ENCODE results near the gene C1orf174. TPM values are rescaled to one million over a fixed set of nuclear protein-coding genes. Genes with fewer than 3 reads are reported as not detected.

Gene C1orf174
- total RNA-seq, 2 donors from 2014 or later, result 14.8 to 15.6 TPM

GRCh38 chr1:3879787-3880428 is 20.2 kb downstream of the C1orf174 start:
- 53 to 69% methylated on average over 4 to 9 of the region's 9 CpGs for WGBS, 2 donors
- DNase-seq (no peak), ATAC-seq (peak; percentile 59)
- Histone ChIP-seq H3K27me3 (no peaks in the 10 kb centered on the region), H3K9me3 (no peaks in the 10 kb centered on the region), H3K27ac (peak overlapping the region in 2 of 4 donors; percentile 52 to 59), H3K4me3 (no peak overlapping the region), H3K4me1 (no peaks in the 10 kb centered on the region), H3K36me3 (replicated peaks in 1 of 2; ENCODE audit: insufficient read depth in 1 of 2, low read depth in 2 of 2) (no peaks in the 10 kb centered on the region)
- TF ChIP-seq POLR2A (IDR thresholded peaks at IDR 0.05) (peak in 1 of 3 donors; percentile 10), CTCF (IDR thresholded peaks at IDR 0.05) (no peak)
- intact Hi-C loops (cut with DNase I), result no loop called here

GRCh38 chr1:3879099-3879498 is 21.0 kb downstream of the C1orf174 start:
- H3K27ac ChIP-seq, result peak overlapping the region in 2 of 4 donors; percentile 52 to 59
- no peaks in the 10 kb centered on the region for H3K4me1 ChIP-seq
- no peak overlapping the region for H3K4me3 ChIP-seq
- no peak for TF ChIP-seq POLR2A (IDR thresholded peaks at IDR 0.05)
- TF ChIP-seq CTCF (IDR thresholded peaks at IDR 0.05), result no peak
- H3K27me3 ChIP-seq, result no peaks in the 10 kb centered on the region
- DNase-seq (no peak), ATAC-seq (no peak)
- no peaks in the 10 kb centered on the region for H3K9me3 ChIP-seq
- intact Hi-C loops (cut with DNase I), result no loop called here
- peaks cover 0 to 2% of the 10 kb centered on the region in 2 donors for H3K36me3 ChIP-seq (replicated peaks in 1 of 2; ENCODE audit: insufficient read depth in 1 of 2, low read depth in 2 of 2)
- WGBS, 2 donors, result 98% methylated on average over 7 of the region's 7 CpGs

GRCh38 chr1:3876716-3877115 is 23.4 kb downstream of the C1orf174 start:
- intact Hi-C loops (cut with DNase I), result no loop called here
- TF ChIP-seq POLR2A (IDR thresholded peaks at IDR 0.05) (no peak), CTCF (IDR thresholded peaks at IDR 0.05) (no peak)
- H3K9me3 ChIP-seq, result no peaks in the 10 kb centered on the region
- H3K27ac ChIP-seq, result no peak overlapping the region
- peaks cover 0 to 5% of the 10 kb centered on the region in 2 donors for H3K36me3 ChIP-seq (replicated peaks in 1 of 2; ENCODE audit: insufficient read depth in 1 of 2, low read depth in 2 of 2)
- no peaks in the 10 kb centered on the region for H3K4me1 ChIP-seq
- no peak for DNase-seq
- no peak overlapping the region for H3K4me3 ChIP-seq
- ATAC-seq, result no peak
- 91 to 95% methylated on average over 8 to 15 of the region's 16 CpGs for WGBS, 2 donors
- no peaks in the 10 kb centered on the region for H3K27me3 ChIP-seq

DNA sequence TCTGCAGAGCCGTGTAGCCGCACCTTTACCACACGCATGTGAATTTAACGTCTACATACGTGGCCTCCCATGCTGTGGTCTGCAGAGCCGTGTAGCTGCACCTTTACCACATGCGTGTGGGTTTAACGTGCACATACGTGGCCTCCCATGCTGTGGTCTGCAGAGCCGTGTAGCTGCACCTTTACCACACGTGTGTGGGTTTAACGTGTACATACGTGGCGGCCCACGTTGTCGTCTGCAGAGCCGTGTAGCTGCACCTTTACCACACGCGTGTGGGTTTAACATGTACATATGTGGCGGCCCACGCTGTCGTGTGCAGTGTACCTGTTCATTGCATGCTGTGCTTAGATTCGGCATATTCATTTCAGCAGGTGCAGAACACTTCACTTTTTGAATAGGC is 25.3 kb downstream of the C1orf174 start:
- H3K27me3 ChIP-seq, result no peaks in the 10 kb centered on the region
- TF ChIP-seq POLR2A (IDR thresholded peaks at IDR 0.05) (no peak), CTCF (IDR thresholded peaks at IDR 0.05) (no peak)
- H3K27ac ChIP-seq, result no peak overlapping the region
- ATAC-seq (no peak), DNase-seq (no peak)
- no peak overlapping the region for H3K4me3 ChIP-seq
- no peaks in the 10 kb centered on the region for H3K9me3 ChIP-seq
- H3K36me3 ChIP-seq (replicated peaks in 1 of 2; ENCODE audit: insufficient read depth in 1 of 2, low read depth in 2 of 2), result peaks cover 0 to 5% of the 10 kb centered on the region in 2 donors
- H3K4me1 ChIP-seq, result no peaks in the 10 kb centered on the region
- 92 to 95% methylated on average over 23 of the region's 23 CpGs for WGBS, 2 donors
- intact Hi-C loops (cut with DNase I), result no loop called here

GRCh38 chr1:3872546-3872945 is 27.5 kb downstream of the C1orf174 start:
- 79 to 96% methylated on average over 3 to 8 of the region's 8 CpGs for WGBS, 2 donors
- DNase-seq (no peak), ATAC-seq (no peak)
- TF ChIP-seq POLR2A (IDR thresholded peaks at IDR 0.05) (no peak), CTCF (IDR thresholded peaks at IDR 0.05) (no peak)
- Histone ChIP-seq H3K36me3 (replicated peaks in 1 of 2; ENCODE audit: insufficient read depth in 1 of 2, low read depth in 2 of 2) (peaks cover 0 to 7% of the 10 kb centered on the region in 2 donors), H3K27ac (no peak overlapping the region), H3K9me3 (no peaks in the 10 kb centered on the region), H3K4me1 (no peaks in the 10 kb centered on the region), H3K27me3 (no peaks in the 10 kb centered on the region), H3K4me3 (no peak overlapping the region)
- intact Hi-C loops (cut with DNase I), result no loop called here

All from body of pancreas (tissue), 4 donors.